HepG2 (cell line): ENCODE results near the gene NAIF1. TPM values are rescaled to one million over a fixed set of nuclear protein-coding genes. Genes with fewer than 3 reads are reported as not detected.
A peak's percentile ranks its signal among the peaks of the same experiment; 100 is the strongest.

ENCODE experiments used
- ADNP ChIP-seq: sonication (generic); formaldehyde crosslinking; IDR thresholded peaks from 2 replicates; pipeline ENCODE4 v1.4.0; 2020; ENCODE audit warnings: missing genetic modification reagents
- E2F1 ChIP-seq: sonication (generic); formaldehyde crosslinking; IDR thresholded peaks from 2 replicates; pipeline ENCODE4 v1.5.0; 2020; ENCODE audit warnings: missing genetic modification reagents
- HMGXB4 ChIP-seq, 2 experiments: sonication (generic) in 1 of 2; formaldehyde crosslinking in 1 of 2; IDR thresholded peaks; 2 replicates each; pipeline versions ENCODE4 v1.4.0 to v1.6.1; 2018 to 2020; ENCODE audit warnings: missing genetic modification reagents in 2 of 2, borderline replicate concordance in 1 of 2, low read depth in 1 of 2, mild to moderate bottlenecking in 1 of 2, missing biosample characterization in 1 of 2
- JDP2 ChIP-seq: sonication (generic); formaldehyde crosslinking; IDR thresholded peaks from 2 replicates; pipeline ENCODE4 v1.8.1; 2022; ENCODE audit warnings: missing genetic modification reagents, borderline replicate concordance
- KDM1A ChIP-seq: IDR thresholded peaks from 2 replicates; pipeline ENCODE4 v1.6.1; 2016; ENCODE audit warnings: missing compliant biosample characterization
- KLF9 ChIP-seq: IDR thresholded peaks from 2 replicates; pipeline ENCODE4 v1.6.1; 2016; ENCODE audit warnings: low read depth
- MAX ChIP-seq: IDR thresholded peaks from 2 replicates; pipeline ENCODE4 v1.6.1; 2012; ENCODE audit warnings: inconsistent platforms
- NR2F6 ChIP-seq, 2 experiments: IDR thresholded peaks; 2 replicates each; pipeline ENCODE4 v1.6.1; 2016; ENCODE audit warnings: antibody characterized with exemption in 1 of 2, mild to moderate bottlenecking in 1 of 2
- RBAK ChIP-seq: sonication (generic); formaldehyde crosslinking; IDR thresholded peaks from 2 replicates; pipeline ENCODE4 v1.5.1; 2020; ENCODE audit warnings: mild to moderate bottlenecking, missing genetic modification reagents
- SIN3B ChIP-seq: fragments of 150-350 bp; IDR thresholded peaks from 2 replicates; pipeline ENCODE4 v1.6.1; 2014; ENCODE audit warnings: low read length
- TCF7L2 ChIP-seq: IDR thresholded peaks from 2 replicates; pipeline ENCODE4 v1.6.1; 2011; ENCODE audit warnings: mild to moderate bottlenecking, low read depth, low read length, moderate library complexity
- THAP7 ChIP-seq: sonication (generic); formaldehyde crosslinking; IDR thresholded peaks from 2 replicates; pipeline ENCODE4 v1.8.1; 2023; ENCODE audit warnings: mild to moderate bottlenecking, missing genetic modification reagents
- ZFP36L1 ChIP-seq: sonication (generic); formaldehyde crosslinking; IDR thresholded peaks from 2 replicates; pipeline ENCODE4 v1.8.0; 2022; ENCODE audit warnings: mild to moderate bottlenecking, missing genetic modification reagents, moderate library complexity
- ZNF143 ChIP-seq: sonication (generic); formaldehyde crosslinking; IDR thresholded peaks from 2 replicates; pipeline ENCODE4 v1.4.0; 2020; ENCODE audit warnings: missing genetic modification reagents
- ZNF432 ChIP-seq: sonication (generic); formaldehyde crosslinking; IDR thresholded peaks from 2 replicates; pipeline ENCODE4 v1.5.0; 2020; ENCODE audit warnings: missing genetic modification reagents, mild to moderate bottlenecking, borderline replicate concordance
- ZNF484 ChIP-seq: sonication (generic); formaldehyde crosslinking; IDR thresholded peaks from 2 replicates; pipeline ENCODE4 v1.5.1; 2020; ENCODE audit warnings: mild to moderate bottlenecking, low read depth, missing genetic modification reagents, borderline replicate concordance
- ZNF564 ChIP-seq: sonication (generic); formaldehyde crosslinking; IDR thresholded peaks from 2 replicates; pipeline ENCODE4 v1.8.1; 2023; ENCODE audit warnings: mild to moderate bottlenecking, missing genetic modification reagents
- ZXDC ChIP-seq: sonication (generic); formaldehyde crosslinking; IDR thresholded peaks from 2 replicates; pipeline ENCODE4 v1.5.0; 2020; ENCODE audit warnings: mild to moderate bottlenecking, missing genetic modification reagents
- polyA plus RNA-seq, 8 experiments: library from polyadenylated mRNA; depleted of rRNA in 3 of 8; stranded (reverse) in 7 of 8; unstranded in 1 of 8; fragments of >200 nt; fragmentation: Illumina TruSeq in 4 of 8; extraction: Trizol in 4 of 8; gene quantifications; 2 replicates each; pipeline versions ENCODE4 v1.2.1 to v1.2.3, GENCODE V29; 2011 to 2016; ENCODE audit warnings: low read depth in 4 of 8, missing spikeins in 1 of 8, mixed read lengths in 1 of 8; ENCODE audit not compliant: insufficient read depth in 1 of 8
- total RNA-seq, 5 experiments: library from RNA; depleted of rRNA; stranded (reverse); fragments of >200 nt; fragmentation: Illumina TruSeq; extraction: Trizol; gene quantifications; 2 replicates each; pipeline ENCODE4 v1.2.3, GENCODE V29; 2016; ENCODE audit warnings: low read depth in 1 of 5

The NAIF1 gene
- total and polyA plus RNA-seq, 2 of the 13 experiments (the other 11 are each of a cell fraction or from before 2014, with no cell fraction given): 6.0 to 6.9 TPM

- TF ChIP-seq HMGXB4 (CRISPR knock-in tag; IDR thresholded peaks at IDR 0.05; ENCODE audit: borderline replicate concordance in 1 of 2, low read depth in 1 of 2) (peak; percentile 28 to 40; a peak in 2 of 4 replicates), ADNP (CRISPR knock-in tag) (no peak), SIN3B (no peak), RBAK (CRISPR knock-in tag) (no peak), NR2F6 (IDR thresholded peaks at IDR 0.05) (no peak), NR2F6 (CRISPR knock-in tag; IDR thresholded peaks at IDR 0.05) (no peak), ZNF143 (CRISPR knock-in tag) (no peak), ZFP36L1 (CRISPR knock-in tag) (peak; percentile 54; the same call in 1 of the 2 replicates), KLF9 (CRISPR knock-in tag) (no peak), E2F1 (CRISPR knock-in tag) (no peak), TCF7L2 (no peak), MAX (no peak), JDP2 (CRISPR knock-in tag) (no peak), ZNF484 (no peak), ZNF432 (CRISPR knock-in tag) (no peak), KDM1A (CRISPR knock-in tag) (no peak), ZNF564 (CRISPR knock-in tag) (no peak), THAP7 (CRISPR knock-in tag) (no peak), ZXDC (CRISPR knock-in tag) (no peak)
These were observed 10.0 kb downstream of the NAIF1 start (continued) for GRCh38 chr9:128056887-128057723.
